WI38 (cell line): Measurements from ENCODE around the gene MEGF11.

Experiments used
- H3K4me3 ChIP-seq: 2 replicates; pipeline ENCODE4 v1.5.1; 2011; ENCODE audit warnings: low read depth, mild to moderate bottlenecking, control low read depth, low read length
- CTCF ChIP-seq: IDR thresholded peaks from 2 replicates; pipeline ENCODE4 v1.5.1; 2012; ENCODE audit warnings: low read depth, mild to moderate bottlenecking, control low read depth, low read length

MEGF11 gene

GRCh38 chr15:66231394-66232266 lies 21.9 kb downstream of the MEGF11 start:
- TF ChIP-seq CTCF, result no peak
- no peak overlapping the region for H3K4me3 ChIP-seq

- no peak overlapping the region for H3K4me3 ChIP-seq
Observed at GRCh38 chr15:66229790-66230465, 23.6 kb downstream of the MEGF11 start.

GRCh38 chr15:66228807-66229735 lies 24.5 kb downstream of the MEGF11 start:
- no peak for TF ChIP-seq CTCF

More at GRCh38 chr15:66229790-66230465, 23.6 kb downstream of the MEGF11 start:
- no peak for TF ChIP-seq CTCF

GRCh38 chr15:66226736-66227135 lies 26.8 kb downstream of the MEGF11 start:
- TF ChIP-seq CTCF, result no peak
- no peak overlapping the region for H3K4me3 ChIP-seq

More at GRCh38 chr15:66228807-66229735, 24.5 kb downstream of the MEGF11 start:
- H3K4me3 ChIP-seq, result no peak overlapping the region

GRCh38 chr15:66225656-66226274 lies 27.8 kb downstream of the MEGF11 start:
- no peak overlapping the region for H3K4me3 ChIP-seq
- TF ChIP-seq CTCF, result no peak

- TF ChIP-seq CTCF, result no peak
- H3K4me3 ChIP-seq, result no peak overlapping the region
Observed at GRCh38 chr15:66224946-66225345, 28.6 kb downstream of the MEGF11 start.
